Left colon (tissue), 2 donors: ENCODE measurements around the gene PTPRO. TPM values are rescaled to one million over a fixed set of nuclear protein-coding genes. Genes with fewer than 3 reads are reported as not detected.

Experiments used
- ATAC-seq: fragments of 200-7000 bp; cut with Tn5 transposase; one replicate; pipeline ENCODE4 v1.9.1; 2020; ENCODE audit warnings: mild to moderate bottlenecking, moderate library complexity
- DNase-seq, 2 donors: peaks; one replicate each; pipeline ENCODE4 v3.0.0-alpha.2; 2020
- intact Hi-C, 2 donors: fragments of 100-400 bp; cut with DNase I in 1 of 2; cut with micrococcal nuclease in 1 of 2; formaldehyde crosslinking; loops; one replicate each; pipeline versions ENCODE4 v1.11.2 to v1.14.0; 2022; cut with DNase I, micrococcal nuclease
- total RNA-seq, 2 donors: library from RNA; stranded (reverse); fragmentation: NEBNext Ultra II Directional; extraction: Animal tissue kit (Norgen Biotek cat#: 25700); gene quantifications; one replicate each; pipeline ENCODE4 v1.2.1, GENCODE V29; 2021
- donor health status: DM: no; HTN: no; CAD: no.
- donor health status: DM: yes; HTN: yes; CAD: no.

The PTPRO gene
- total RNA-seq, 2 donors from 2014 or later, result 15.7 to 21.9 TPM

DNA sequence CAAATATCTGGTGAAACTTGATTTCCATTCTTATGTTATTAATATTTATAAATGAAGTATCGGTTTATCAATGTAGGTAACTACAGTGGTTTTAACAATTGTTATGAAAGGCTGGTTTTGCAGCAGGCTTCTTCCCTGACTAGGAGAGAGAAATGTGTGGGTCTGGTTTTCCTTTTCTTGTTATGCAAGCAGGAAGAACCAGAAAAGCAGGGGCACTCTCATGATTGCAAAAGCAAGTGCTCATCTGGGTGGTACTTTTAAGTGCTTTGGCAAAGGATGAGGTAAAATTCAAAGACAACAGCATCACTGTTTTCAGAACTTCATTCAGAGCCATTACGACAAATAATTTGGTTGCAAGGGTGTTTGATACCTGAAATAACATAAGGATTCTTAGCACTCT is 105.6 kb downstream of the PTPRO start:
- ATAC-seq (no peak), DNase-seq (no peak)
- intact Hi-C loops, result no loop called here

DNA sequence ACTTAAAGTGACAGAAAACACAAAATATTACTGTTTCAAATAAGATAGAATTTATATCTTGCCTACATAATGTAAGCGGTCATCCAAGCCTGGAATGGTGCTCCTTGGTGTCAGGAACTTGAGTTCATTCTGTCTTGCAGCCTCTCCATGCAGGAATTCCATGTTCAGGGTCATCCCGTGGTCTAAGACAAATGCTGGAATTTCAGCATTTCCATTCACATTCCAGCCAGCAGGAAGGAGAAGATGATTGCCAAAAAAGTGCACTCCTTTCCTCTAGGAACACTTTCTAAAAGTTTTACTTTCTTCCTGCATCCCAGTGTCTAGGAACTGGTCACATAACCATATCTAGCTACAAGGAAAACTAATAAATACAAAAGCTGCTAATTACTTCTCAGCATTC is 106.3 kb downstream of the PTPRO start:
- DNase-seq, result no peak
- ATAC-seq, result no peak
- intact Hi-C loops, result no loop called here

DNA sequence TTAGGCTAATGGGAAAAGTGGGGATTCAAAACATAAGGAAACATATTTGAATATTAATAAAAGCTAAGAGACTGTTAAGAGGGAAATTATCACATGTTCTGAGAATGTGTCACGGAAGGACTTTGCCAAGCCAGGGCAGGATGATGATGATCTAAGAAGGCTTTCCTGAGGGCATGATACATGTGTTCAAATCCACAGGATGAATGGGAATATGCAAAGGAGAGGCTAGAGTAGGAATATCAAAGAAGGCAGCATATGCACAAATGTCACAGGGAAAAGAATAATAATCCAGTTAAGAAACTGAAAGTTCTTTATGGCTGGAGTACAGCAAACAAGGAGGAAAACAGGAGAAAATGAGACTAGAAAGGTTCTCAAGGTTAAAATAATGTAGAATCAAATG is 107.0 kb downstream of the PTPRO start:
- no peak for ATAC-seq
- DNase-seq, result no peak
- intact Hi-C loops, result no loop called here

DNA sequence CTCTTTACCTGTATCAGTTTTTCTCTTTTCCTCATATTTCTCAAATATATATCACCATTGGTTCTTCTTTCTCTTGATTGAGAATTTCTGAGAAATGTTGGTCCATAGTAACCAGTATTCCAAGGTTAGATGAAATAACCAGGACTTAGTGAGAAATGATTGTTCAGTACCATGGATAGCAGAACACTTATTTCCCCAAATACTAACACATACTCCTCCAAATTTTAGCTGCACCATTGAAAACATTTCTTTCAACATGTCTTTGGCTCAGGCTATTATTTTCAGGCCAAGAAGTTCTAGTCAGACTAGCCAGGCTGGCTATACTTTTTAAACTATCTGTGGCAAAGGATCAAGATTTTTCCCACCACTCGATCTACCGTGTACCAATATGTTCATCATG is 113.3 kb downstream of the PTPRO start:
- ATAC-seq (no peak), DNase-seq (no peak)
- intact Hi-C loops, result no loop called here

DNA sequence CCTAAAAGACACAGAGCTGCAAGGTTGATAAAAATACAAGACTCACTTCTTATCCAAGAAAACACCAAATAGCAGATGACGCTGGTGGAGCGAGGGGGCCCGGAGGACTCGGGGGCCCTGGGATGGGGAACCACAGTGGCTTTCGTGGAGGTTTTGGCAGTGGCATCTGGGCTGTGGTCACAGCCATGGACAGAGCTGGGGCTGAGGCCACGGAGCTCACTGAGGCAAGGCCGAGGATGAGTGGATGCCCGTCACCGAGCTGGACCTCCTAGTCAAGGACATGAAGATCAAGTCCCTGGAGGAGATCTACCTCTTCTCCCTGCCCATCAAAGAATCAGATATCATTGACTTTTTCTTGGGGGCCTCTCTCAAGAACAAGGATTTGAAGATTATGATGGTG is 117.2 kb downstream of the PTPRO start:
- ATAC-seq (no peak), DNase-seq (no peak)
- intact Hi-C loops, result no loop called here

DNA sequence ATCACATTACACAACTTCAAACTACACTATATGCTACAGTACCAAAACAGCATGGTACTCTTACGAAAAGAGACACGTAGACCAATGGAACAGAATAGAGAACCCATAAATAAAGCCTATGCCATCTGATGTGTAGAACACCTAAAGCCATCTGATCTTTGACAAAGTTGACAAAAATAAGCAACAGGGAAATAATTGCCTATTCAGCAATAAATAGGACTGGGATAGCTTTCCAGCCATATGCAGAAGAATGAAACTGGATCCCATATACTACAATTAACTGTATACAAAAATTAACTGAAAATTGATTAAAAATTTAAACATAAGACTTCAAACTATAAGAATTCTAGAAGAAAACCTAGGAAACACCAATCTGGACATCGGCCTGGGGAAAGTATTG is 120.7 kb downstream of the PTPRO start:
- DNase-seq (no peak), ATAC-seq (no peak)
- intact Hi-C loops, result no loop called here

DNA sequence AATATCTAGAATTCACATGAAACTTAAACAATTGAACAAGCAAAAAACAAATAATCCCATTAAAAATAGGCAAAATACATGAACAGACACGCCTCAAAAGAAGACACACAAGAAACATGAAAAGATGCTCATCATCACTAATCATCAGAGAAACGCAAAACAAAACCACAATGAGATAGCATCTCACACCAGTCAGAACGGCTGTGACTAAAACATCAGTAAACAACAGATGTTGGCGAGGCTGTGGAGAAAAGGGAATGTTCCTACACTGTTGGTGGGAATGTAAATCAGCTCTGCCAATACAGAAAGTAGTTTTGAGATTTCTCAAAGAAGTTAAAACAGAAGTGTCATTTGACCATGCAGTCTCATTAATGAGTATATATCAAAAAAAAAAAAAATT is 121.3 kb downstream of the PTPRO start:
- intact Hi-C loops, result no loop called here
- DNase-seq, result no peak
- ATAC-seq, result no peak

DNA sequence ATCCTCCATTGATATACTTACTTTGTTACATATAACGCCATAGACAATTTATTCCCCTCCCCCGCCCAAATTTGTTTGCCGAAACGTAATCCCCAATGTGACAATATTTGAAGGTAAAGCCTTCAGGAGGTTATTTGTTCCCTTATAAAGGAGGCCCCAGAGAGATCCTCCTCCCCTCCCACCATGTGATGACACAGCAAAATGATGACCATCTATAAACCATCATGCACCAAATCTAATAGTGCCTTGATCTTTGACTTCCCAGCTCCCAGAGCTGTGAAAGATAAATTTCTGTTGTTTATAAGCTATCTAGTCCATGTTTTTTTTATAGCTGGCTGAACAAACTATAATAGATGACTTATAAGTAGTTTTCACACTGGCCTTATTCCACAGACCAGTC is 122.2 kb downstream of the PTPRO start:
- intact Hi-C loops, result no loop called here
- DNase-seq, result no peak
- no peak for ATAC-seq

DNA sequence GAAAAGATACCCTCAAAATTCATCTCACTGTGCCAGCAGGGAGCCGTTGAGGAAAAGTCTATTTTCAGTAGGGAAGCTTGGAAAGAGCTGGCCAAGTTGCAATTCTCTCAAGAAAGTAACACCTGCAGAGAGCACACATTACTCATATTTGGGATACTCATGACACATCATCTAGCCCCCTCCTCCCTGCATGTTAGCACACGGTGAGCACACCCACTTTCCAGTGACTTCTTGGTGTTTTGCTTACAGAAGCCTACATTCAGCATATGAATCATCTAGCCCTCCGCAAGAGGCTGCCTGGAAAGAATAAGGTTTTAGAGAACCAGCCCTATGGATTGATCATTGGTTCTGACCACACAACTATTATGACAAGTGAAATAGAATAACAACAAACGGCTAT is 124.5 kb downstream of the PTPRO start:
- intact Hi-C loops, result no loop called here
- ATAC-seq (no peak), DNase-seq (no peak)

GRCh38 chr12:15453613-15454012 is 131.3 kb downstream of the PTPRO start:
- ATAC-seq, result no peak
- no peak for DNase-seq
- intact Hi-C loops, result no loop called here

GRCh38 chr12:15458008-15458407 is 135.7 kb downstream of the PTPRO start:
- ATAC-seq (no peak), DNase-seq (no peak)
- intact Hi-C loops, result no loop called here

DNA sequence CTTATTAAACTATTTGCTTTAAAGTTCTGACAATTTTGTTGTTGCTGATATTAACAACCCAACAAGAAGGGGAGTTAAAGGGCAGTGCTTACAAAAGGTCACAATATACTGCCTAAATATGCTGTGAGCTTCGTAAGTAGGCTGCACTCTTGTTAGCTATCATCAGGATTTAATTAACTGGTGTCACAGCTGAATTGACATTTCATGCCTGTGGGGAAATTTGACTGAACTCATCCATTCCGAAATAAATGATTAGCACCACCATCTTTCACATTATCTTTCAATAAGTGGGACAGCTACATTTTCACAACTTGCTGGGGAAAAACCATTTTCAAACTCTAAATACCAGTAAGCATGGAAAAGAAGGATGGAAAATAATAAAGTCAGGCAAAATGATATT is 146.6 kb downstream of the PTPRO start:
- intact Hi-C loops, result no loop called here
- DNase-seq, result no peak
- ATAC-seq, result no peak

DNA sequence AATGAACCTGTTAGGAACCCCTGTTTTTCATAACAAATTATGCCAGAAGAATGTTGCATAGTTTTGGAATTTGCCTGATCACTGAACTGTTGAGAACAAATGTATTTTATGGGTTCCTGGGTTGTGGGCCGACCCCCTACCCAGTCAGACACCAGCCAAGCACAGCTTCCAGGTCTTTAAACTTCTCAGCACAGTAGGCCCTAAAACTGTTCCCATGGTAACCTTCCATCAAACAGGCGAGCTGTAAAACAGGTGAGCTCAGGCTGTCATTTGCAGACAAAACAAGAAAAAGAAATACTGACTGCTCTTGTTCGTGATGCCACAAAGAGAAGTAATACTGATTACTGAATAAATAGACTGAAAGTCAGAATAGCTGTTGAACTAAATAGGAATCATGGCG is 147.0 kb downstream of the PTPRO start:
- ATAC-seq, result no peak
- DNase-seq, result no peak
- intact Hi-C loops, result no loop called here

- ATAC-seq (no peak), DNase-seq (no peak)
- intact Hi-C loops, result no loop called here
Measured at GRCh38 chr12:15472036-15472435, 149.7 kb downstream of the PTPRO start.

DNA sequence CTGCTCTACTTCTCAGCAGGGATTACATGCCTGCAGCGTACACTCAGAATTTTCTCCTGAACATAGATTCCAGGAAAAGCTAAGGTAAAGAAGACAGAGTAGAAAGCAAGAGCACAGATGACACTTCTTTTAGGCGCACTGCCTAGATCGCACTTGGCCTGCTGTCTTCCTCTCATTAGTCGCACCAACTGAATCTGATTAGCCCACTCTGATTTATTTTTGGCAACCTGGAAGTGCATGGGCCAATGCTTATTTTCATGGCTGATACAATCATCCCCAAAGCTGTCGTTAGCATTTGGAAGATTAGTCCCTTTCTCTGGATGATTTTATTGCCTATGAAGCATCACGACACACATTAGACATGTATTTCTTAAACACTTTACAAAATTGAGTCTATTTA is 152.5 kb downstream of the PTPRO start:
- intact Hi-C loops, result no loop called here
- DNase-seq, result no peak
- ATAC-seq, result no peak

- intact Hi-C loops, result no loop called here
- ATAC-seq (no peak), DNase-seq (no peak)
Measured at GRCh38 chr12:15477761-15478160, 155.5 kb downstream of the PTPRO start.

GRCh38 chr12:15481846-15482245 is 159.5 kb downstream of the PTPRO start:
- DNase-seq (no peak), ATAC-seq (no peak)
- intact Hi-C loops, result no loop called here

GRCh38 chr12:15485466-15485865 is 163.2 kb downstream of the PTPRO start:
- no peak for ATAC-seq
- no peak for DNase-seq
- intact Hi-C loops, result no loop called here

DNA sequence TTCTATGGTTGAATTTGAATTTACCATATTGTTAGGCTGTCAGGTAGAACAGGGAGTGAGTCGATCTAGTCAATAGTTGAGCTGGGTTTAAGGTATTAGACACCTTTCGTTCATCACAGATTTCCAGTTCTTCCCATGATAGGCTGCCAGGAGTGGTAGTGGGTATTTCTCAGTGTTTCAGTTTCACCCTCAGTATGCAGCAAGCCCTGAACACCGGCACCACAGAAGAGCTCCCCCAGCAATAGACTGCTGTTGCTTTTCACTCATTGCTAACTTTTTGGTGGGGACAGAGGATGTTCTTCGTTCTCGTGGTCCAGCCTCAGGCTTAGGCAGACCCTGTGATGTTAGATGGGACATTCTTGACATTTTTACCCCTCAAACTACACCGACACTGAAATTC is 164.6 kb downstream of the PTPRO start:
- intact Hi-C loops, result no loop called here
- DNase-seq (no peak), ATAC-seq (no peak)

DNA sequence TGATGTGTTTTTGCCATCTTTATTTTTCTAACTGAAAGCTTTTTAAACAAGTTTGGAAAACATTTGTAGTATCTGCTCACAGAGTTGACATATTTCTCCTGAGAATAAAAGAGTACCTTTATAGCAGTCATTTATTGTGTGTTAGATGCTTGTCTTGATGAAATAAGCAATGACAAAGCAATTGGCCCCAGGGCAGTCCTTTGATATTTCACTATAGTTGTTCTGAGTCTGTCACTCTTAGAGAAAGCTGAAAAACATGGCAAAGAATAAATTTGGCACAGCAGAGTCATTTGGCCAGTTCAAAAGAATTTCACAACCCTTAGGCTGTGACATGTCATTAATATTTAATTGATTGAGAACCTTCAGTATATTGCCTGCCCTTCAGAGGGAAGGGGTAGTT is 166.2 kb downstream of the PTPRO start:
- intact Hi-C loops, result no loop called here
- DNase-seq, result no peak
- ATAC-seq, result no peak

DNA sequence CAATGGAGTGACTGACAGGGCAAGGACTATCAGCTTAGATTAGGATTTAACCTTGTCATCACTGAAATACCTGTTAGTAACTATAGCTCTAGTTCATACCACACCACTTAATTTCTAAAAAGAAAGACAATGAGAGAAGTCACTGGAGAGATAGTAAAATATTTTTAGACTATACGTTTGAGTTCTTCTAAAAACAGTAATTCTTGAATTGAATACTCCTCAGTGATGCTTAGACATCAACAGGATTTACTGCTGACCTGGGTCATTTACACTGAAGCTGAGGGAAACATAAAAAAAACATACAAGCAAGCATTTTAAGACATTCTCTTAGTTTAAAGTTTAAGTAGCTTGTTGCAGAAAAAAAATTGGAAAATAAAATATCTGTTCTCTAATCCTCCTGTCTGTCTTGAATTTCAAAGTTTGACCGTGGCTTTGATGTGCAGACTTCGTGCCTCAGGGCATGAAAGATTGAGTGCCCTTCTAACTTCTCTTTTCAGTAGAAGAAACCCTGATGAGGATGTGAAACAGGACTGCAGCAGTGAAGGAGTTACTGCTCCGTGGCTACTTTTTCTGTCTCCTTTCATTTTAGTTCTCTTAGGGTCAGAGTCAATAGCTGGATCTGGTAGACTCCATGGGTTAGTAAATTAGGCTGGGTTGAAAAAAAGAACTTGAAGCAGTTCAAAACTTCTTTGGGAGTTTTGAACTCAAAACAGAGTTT is 172.2 kb downstream of the PTPRO start:
- no peak for DNase-seq
- intact Hi-C loops, result no loop called here
- no peak for ATAC-seq

GRCh38 chr12:15495746-15496145 is 173.4 kb downstream of the PTPRO start:
- intact Hi-C loops, result no loop called here
- DNase-seq (no peak), ATAC-seq (no peak)
